HG02870 (cell line): ENCODE data around the gene ZNG1C.
"Not testable (repeated sequence)": the region's sequence is repeated elsewhere in the genome, so short reads cannot be mapped to it uniquely, and the experiment has no call there.

Experiments
- ATAC-seq: cut with Tn5 transposase; IDR thresholded peaks from one replicate; pipeline ENCODE4 v1.9.1; 2021; ENCODE audit warnings: mild to moderate bottlenecking, moderate library complexity; ENCODE audit not compliant: unreplicated experiment

Gene ZNG1C

GRCh38 chr9:68241683-68242082 is at the start of gene ZNG1C:
ZNG1C (plus strand) TSS chr9:68241983; CDS start chr9:68242032, 49 bp downstream.
- not testable (repeated sequence) for ATAC-seq

- not testable (repeated sequence) for ATAC-seq
Measured at GRCh38 chr9:68242437-68242836, 654 bp downstream of the ZNG1C start.

GRCh38 chr9:68281041-68281440 is 39.3 kb downstream of the ZNG1C start:
- ATAC-seq = not testable (repeated sequence)

DNA sequence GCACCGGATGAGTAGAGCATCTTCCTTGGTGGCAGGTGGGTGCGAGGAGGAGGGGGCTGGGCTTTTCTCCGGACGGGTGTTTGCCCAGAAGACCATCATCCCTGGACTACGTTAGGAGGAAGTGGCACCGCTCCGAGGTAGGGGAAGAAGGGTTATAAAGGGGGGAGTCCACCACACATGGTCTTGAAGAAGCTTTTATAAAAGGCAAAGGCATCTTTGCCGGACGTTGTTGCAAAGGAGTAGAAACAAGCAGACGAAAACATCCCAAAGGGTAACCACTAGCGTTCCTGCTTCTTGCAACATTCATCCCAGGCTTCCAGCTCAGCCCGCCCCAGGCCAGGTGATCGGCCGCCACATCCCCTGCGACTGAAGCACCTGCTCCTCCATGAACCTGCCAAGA is 60.8 kb downstream of the ZNG1C start, which contains the start of gene FOXD4L3:
FOXD4L3 (plus strand) TSS at position 301 of the 400 bp plus-strand sequence; CDS start at position 386, 85 bp downstream.
- not testable (repeated sequence) for ATAC-seq

DNA sequence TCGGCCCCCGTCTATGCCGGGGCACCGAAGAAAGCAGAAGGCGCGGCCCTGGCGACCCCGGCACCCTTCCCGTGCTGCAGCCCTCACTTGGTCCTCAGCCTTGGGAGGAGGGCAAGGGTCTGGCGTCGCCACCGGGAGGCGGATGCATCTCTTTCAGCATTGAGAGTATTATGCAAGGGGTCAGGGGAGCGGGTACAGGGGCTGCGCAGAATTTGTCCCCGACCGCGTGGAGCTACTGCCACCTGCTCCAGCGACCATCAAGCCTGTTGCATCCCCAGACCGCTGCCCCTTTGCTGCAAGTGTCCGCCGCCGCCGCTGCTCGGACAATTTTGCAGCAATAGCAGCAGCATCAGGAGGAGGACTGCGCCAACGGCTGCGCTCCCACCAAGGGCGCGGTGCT is 62.0 kb downstream of the ZNG1C start:
- not testable (repeated sequence) for ATAC-seq

- not testable (repeated sequence) for ATAC-seq
Measured at GRCh38 chr9:68304212-68304611, 62.4 kb downstream of the ZNG1C start.

DNA sequence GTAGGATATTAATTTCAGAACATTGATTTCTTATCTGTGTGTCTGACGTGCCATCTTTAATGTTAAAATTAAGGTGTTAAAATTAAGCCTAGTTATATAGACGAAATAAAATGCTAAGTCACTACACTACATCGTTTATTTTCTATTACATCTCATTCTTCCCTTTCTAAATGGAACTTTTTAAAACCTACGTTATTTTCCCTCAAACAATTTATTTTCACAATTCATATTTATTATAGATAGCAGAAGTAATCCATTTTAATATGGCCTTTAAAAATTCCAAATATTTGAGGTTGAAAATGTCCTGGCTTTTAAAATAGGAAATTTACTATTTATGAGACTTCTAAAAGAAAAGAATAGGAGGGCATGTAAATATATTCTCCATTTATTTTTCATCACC is 63.0 kb downstream of the ZNG1C start:
- not testable (repeated sequence) for ATAC-seq

DNA sequence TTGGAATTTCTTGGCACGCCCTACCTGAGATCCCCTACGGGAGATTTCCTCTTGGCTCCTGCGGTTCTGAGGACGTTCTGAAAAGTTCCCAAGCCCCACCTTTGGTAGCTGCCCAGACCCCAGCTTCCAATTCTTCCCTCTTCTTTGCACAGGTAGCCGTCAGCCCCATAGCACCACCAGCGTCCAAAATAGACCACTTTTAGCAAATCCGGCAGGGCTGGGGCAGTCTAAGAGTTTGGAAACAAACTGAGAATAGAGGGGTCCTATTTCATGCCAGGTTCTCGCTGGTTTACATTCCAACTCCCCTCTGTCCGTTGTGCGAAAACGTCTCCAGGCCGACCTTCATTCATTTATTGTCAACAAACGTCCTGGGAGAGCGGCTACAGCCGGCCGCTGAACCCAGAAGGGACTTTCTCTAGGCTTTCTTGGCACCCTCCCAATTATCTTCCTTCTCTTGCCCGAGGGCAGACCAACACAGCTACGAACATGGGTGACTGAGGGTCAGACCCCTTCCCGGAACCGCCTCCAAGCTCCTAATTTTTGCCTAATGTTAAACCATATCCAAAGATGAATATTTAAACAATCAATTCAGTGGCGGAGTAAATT is 64.0 kb downstream of the ZNG1C start:
- ATAC-seq = not testable (repeated sequence)

- not testable (repeated sequence) for ATAC-seq
Measured at GRCh38 chr9:68306391-68306964, 64.7 kb downstream of the ZNG1C start.

- not testable (repeated sequence) for ATAC-seq
Measured at GRCh38 chr9:68307127-68307526, 65.3 kb downstream of the ZNG1C start.

DNA sequence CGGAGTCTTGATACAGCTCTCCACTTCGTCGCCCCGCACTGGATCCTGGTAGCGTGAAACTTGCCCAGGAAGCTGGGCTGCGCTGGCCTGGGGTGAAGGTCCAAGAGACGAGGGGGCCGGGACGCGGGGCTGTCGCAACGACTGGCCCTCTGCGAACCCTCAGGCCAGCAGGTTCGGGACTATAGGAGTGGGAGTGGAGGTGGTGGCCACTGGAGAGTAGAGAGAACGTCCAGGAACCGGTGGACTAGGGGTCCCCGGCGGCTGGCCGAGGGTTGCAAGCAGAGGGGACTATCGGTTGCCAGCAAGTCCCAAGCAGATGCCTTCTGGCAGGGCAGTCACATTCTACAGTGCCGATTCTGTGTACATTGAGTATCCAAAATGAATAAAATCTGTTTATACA is 65.9 kb downstream of the ZNG1C start:
- ATAC-seq = not testable (repeated sequence)

- not testable (repeated sequence) for ATAC-seq
Measured at GRCh38 chr9:68311208-68311607, 69.4 kb downstream of the ZNG1C start.

DNA sequence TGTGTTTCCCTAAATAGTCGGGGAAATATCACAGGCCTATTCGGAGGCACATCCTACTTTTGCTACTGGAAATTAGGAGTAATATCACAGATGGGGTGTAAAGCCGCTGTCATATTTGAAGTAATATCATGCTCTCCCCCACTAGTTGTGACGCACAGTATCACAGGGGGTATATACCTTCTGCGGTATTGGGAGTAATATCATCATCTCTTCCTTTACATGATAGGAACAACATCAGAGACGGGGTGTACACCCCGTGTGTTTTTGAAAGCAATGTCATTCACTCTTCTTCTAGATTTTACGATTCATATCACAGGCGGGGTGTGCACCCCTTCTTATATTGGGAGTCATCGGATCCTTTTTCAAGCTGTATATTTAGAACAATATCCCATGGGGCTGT is 76.4 kb downstream of the ZNG1C start:
- ATAC-seq = not testable (repeated sequence)

GRCh38 chr9:68323749-68324148 is 82.0 kb downstream of the ZNG1C start:
- not testable (repeated sequence) for ATAC-seq

DNA sequence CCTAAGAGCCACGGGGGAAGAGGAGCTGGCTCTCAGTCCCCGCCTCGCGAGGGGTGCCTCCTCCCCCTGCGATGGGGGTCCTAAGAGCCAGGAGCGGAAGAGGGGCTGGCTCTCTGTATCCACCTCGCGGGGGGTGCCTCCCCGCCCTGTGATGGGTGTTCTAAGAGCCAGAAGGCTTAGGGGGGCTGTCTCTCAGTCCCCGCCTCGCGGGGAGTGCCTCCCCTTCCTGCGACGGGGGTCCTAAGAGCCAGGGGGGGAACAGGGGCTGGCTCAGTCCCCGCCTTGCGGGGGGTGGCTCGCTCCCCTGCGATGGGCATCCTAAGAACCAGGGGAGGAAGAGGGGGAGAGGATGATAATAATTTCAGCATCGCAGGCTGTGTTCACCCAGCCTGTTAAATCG is 82.7 kb downstream of the ZNG1C start:
- ATAC-seq = not testable (repeated sequence)

- ATAC-seq = not testable (repeated sequence)
Measured at GRCh38 chr9:68329106-68329505, 87.3 kb downstream of the ZNG1C start.

DNA sequence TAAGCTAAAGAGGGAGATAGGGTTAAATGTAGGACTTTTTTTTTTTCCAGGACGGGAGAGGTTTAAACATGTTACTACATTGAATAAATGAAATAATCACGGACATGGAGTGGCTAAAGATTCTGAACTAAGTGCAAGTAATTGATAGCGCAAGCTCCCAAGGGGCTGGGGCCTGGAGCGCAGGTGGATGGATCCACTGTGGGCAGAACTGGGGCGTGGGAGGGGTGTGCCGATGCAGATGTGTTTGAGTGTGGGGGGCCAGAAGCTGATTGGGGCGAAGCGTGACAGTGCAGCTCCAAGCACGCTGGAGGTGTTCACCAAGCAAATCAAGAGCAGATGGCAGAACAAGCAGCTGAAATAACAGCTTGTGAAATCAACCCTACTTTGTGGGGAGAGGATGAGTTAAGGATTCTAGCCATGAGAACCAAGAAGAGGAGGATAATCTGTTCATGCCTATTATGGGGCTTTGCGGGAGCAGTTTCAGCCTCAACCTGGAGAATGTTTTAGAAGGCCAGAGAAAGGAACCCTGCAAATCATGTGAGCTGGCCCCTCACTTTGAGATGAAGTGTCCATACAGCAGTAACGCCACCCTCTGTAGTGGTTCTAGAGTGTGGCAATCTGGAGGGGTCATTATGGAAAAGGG is 88.9 kb downstream of the ZNG1C start:
- not testable (repeated sequence) for ATAC-seq

DNA sequence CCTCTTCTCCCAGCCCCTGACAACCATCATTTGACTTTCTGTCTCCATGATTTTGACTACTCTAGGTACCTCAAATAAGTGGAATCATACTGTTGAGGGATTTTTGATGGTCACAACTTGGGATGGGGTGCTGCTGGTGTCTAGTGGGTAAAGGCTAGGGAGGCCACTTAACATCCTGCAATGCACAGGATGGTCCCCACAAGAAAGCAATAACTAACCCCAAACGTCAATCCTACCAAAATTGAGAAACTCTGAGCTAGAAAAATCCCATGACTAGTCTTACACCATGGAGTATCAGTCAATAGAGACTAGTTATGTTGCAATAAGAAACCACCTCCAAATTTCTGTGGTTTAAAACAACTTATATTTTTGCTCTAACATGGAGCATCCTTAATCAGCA is 90.3 kb downstream of the ZNG1C start:
- not testable (repeated sequence) for ATAC-seq

GRCh38 chr9:68335935-68336334 is 94.2 kb downstream of the ZNG1C start:
- ATAC-seq = not testable (repeated sequence)

GRCh38 chr9:68336639-68337339 is 95.0 kb downstream of the ZNG1C start:
- ATAC-seq = not testable (repeated sequence)

GRCh38 chr9:68338000-68338399 is 96.2 kb downstream of the ZNG1C start:
- ATAC-seq = not testable (repeated sequence)
